Tibial nerve (tissue), 4 donors: ENCODE data around the gene BIK.

Experiments
- EP300 ChIP-seq, 2 donors: sonication (generic); formaldehyde crosslinking; IDR thresholded peaks; one replicate each; pipeline ENCODE4 v1.6.1; 2017; ENCODE audit warnings: antibody characterized with exemption in 2 of 2, mild to moderate bottlenecking in 1 of 2
- TF ChIP-seq, protein P1 (sequence below), 5 experiments: fragments of 200-600 bp in 3 of 5; fragments of 450-650 bp in 2 of 5; sonication (generic) in 3 of 5; IDR thresholded peaks; one replicate each; pipeline ENCODE4 v1.5.1; 2016 to 2019; ENCODE audit warnings: antibody characterized with exemption in 5 of 5, mild to moderate bottlenecking in 3 of 5, moderate library complexity in 2 of 5

DNA sequence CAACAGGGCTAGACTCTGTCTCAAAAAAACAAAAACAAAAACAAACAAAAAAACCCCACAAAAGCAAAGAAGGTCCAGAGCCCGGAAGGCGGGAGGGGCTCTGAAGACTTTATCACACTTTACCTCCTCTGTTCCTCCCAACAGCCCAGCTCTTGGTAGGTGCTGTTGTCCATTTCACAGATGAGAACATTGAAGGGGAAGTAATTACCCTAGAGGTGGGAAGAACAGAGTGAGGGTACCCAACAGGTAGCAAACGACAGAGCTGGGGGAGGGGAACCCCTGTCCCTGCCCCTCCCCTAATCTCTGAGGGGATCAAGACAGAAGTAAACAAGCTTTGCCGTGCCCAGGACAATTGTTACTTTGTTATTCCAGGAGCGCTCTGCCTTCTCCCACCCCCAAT, 1.0 kb upstream of the BIK start:
- TF ChIP-seq, protein P1, sequence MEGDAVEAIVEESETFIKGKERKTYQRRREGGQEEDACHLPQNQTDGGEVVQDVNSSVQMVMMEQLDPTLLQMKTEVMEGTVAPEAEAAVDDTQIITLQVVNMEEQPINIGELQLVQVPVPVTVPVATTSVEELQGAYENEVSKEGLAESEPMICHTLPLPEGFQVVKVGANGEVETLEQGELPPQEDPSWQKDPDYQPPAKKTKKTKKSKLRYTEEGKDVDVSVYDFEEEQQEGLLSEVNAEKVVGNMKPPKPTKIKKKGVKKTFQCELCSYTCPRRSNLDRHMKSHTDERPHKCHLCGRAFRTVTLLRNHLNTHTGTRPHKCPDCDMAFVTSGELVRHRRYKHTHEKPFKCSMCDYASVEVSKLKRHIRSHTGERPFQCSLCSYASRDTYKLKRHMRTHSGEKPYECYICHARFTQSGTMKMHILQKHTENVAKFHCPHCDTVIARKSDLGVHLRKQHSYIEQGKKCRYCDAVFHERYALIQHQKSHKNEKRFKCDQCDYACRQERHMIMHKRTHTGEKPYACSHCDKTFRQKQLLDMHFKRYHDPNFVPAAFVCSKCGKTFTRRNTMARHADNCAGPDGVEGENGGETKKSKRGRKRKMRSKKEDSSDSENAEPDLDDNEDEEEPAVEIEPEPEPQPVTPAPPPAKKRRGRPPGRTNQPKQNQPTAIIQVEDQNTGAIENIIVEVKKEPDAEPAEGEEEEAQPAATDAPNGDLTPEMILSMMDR (IDR thresholded peaks at IDR 0.05), result no peak
- no peak for TF ChIP-seq EP300 (IDR thresholded peaks at IDR 0.05)
